ENCODE data around the gene STK25.

The STK25 gene

DNA sequence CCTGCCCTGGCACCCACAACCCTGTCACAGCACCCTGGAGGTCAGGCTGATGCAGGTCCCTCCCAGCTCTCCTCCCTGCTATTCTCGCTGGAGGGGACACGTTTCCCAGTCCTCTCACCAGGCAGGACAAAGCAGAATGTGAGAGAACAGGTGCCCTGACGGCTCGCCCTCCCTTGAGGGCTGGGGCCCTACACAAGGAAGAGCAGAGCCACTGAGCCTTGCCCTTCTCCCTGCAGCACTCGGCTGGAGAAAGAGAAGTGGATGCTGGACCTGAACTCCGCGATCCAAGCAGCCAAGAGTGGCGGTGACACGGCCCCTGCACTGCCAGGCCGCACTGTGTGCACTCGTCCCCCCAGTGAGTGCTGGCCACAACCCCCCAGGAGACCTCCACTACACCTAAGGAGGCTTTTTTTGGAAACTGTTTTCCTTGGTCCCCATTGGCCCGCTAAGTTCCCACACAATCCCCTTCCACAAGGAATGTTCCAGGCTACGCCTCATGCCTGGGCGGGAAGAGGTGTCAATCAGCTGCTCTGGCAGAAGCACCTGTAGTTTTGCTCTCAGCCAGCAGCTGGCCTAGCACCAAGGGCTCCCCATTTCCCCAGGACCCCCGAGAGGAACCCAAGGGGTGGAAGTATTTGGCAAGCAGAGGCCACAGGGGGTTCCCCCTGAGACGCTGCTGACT is 17.4 kb downstream of the STK25 start:
- TF ChIP-seq, protein P1, sequence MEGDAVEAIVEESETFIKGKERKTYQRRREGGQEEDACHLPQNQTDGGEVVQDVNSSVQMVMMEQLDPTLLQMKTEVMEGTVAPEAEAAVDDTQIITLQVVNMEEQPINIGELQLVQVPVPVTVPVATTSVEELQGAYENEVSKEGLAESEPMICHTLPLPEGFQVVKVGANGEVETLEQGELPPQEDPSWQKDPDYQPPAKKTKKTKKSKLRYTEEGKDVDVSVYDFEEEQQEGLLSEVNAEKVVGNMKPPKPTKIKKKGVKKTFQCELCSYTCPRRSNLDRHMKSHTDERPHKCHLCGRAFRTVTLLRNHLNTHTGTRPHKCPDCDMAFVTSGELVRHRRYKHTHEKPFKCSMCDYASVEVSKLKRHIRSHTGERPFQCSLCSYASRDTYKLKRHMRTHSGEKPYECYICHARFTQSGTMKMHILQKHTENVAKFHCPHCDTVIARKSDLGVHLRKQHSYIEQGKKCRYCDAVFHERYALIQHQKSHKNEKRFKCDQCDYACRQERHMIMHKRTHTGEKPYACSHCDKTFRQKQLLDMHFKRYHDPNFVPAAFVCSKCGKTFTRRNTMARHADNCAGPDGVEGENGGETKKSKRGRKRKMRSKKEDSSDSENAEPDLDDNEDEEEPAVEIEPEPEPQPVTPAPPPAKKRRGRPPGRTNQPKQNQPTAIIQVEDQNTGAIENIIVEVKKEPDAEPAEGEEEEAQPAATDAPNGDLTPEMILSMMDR (conservative IDR thresholded peaks at IDR 0.05; ENCODE audit: low read depth, low read length) = no peak
- DNase-seq (ENCODE audit: low read depth) = no peak

DNA sequence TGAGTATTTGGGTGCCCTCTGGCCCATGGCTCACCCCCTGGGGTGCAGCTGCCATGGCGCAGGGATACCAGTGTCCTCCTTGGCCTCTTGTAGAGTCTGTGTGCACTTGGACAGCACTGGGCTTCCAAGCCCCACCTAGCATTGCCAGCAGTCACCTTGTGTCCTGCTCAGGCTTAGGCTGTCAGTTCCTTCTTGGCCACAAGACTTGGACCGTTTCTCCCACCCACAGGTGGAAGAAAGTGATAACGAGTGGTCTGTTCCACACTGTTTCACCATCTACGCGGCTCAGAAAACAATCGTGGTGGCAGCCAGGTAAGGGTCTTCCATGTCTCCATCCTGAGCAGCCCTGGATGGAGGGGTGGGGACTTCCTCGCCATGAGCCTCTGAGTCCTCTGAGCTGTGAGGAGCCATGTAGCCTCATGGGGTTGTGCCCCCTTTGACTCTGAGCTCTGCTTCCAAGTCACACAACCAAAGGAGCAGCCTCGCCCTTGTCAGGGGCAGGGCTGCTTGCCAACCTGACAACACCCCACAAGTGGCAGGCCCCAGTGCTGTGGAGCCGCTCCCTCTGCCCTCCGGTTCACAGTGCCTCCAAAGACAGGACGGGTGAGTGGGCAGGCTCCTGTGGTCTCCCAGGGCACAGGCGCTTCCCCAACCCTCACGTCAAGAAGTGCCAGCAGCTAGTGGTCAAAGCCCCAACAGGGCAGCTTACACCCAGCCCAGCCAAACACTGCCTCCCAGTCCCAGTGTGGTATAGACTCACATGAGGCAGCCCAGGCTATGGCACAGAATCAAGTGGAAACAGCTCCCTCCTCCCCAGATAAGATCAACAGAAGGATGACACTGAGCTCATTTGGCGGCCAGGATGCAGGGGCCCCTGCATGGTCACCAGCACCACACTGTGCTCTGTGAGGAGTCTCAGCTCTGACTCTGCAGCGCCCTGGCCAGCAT is 18.4 kb downstream of the STK25 start:
- DNase-seq (ENCODE audit: low read depth) = no peak
- TF ChIP-seq, protein P1 (conservative IDR thresholded peaks at IDR 0.05; ENCODE audit: low read depth, low read length) = no peak
- no peak overlapping the region for H3K4me3 ChIP-seq (ENCODE audit: low read length)

More for the DNA sequence above, 17.4 kb downstream of the STK25 start:
- no peak overlapping the region for H3K4me3 ChIP-seq (ENCODE audit: low read length)

DNA sequence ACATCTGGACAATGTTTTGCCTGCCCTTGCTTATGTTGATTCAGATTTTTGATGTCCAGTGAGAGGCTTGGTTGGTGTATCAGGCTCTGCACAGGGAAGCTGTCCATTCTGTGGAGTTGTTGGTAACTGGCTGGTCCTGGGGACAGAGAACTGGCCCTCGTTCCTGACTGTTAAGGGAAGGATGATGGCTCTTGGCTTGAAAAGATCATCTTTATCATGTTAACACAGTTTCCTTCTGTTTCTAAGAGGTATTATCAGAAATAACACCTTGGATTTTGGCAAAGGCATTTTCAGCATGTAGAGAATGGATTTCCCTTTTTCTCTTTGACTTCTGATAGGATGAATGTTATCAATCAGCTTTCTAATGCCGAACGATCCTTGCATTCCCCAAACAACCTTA is 19.3 kb downstream of the STK25 start:
- no peak overlapping the region for H3K4me3 ChIP-seq (ENCODE audit: low read length)
- DNase-seq (ENCODE audit: low read depth) = no peak
- TF ChIP-seq, protein P1 (conservative IDR thresholded peaks at IDR 0.05; ENCODE audit: low read depth, low read length) = no peak

DNA sequence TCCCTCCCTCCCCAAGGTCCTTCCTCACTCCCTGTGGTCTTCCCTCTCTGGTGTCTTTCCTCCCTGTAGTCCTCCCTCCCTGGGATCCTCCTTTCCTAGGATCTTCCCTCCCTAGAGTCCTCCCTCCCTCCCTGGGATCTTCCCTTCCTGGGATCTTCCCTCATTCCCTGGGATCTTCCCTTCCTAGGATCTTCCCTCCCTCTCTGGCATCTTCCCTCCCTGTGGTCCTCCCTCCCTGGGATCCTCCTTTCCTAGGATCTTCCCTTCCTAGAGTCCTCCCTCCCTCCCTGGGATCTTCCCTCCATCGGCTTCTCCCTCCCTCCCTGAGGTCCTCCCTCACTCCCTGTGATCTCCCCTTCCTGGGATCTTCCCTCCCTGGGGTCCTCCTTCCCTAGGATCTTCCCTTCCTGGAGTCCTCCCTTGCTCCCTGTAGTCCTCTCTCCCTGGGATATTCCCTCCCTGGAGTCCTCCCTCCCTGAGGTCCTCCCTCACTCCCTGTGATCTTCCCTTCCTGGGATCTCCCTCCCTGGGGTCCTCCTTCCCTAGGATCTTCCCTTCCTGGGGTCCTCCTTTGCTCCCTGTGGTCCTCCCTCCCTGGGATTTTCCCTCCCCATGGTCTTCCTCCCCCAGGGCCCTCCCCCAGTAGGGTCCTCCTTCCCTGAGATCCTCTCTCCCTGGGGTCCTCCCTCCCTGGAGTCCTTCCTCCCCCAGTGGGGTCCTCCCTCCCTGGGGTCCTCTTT is 23.0 kb downstream of the STK25 start:
- H3K4me3 ChIP-seq (ENCODE audit: low read length) = no peak overlapping the region
- no peak for DNase-seq (ENCODE audit: low read depth)
- TF ChIP-seq, protein P1 (conservative IDR thresholded peaks at IDR 0.05; ENCODE audit: low read depth, low read length) = no peak

DNA sequence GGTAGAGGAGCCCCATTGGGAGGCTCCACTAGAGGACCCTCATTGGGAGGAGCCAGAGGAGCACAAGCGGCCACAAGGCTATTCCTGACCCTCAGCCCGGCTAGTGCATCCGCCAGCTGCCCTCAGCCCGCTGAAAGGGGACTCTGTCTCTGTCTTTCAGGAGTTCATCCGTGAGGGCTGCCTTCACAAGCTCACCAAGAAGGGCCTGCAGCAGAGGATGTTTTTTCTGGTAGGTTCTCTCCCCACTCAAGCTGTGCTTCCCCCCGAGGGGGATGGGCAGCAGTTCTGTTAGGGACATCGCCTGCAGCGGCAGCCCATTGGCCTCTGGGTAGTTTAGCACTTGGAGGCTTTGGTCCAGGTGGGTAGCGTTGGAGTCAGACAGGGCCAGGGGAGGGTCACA is 25.1 kb downstream of the STK25 start:
- H3K4me3 ChIP-seq (ENCODE audit: low read length) = no peak overlapping the region
- TF ChIP-seq, protein P1 (conservative IDR thresholded peaks at IDR 0.05; ENCODE audit: low read depth, low read length) = no peak
- no peak for DNase-seq (ENCODE audit: low read depth)

DNA sequence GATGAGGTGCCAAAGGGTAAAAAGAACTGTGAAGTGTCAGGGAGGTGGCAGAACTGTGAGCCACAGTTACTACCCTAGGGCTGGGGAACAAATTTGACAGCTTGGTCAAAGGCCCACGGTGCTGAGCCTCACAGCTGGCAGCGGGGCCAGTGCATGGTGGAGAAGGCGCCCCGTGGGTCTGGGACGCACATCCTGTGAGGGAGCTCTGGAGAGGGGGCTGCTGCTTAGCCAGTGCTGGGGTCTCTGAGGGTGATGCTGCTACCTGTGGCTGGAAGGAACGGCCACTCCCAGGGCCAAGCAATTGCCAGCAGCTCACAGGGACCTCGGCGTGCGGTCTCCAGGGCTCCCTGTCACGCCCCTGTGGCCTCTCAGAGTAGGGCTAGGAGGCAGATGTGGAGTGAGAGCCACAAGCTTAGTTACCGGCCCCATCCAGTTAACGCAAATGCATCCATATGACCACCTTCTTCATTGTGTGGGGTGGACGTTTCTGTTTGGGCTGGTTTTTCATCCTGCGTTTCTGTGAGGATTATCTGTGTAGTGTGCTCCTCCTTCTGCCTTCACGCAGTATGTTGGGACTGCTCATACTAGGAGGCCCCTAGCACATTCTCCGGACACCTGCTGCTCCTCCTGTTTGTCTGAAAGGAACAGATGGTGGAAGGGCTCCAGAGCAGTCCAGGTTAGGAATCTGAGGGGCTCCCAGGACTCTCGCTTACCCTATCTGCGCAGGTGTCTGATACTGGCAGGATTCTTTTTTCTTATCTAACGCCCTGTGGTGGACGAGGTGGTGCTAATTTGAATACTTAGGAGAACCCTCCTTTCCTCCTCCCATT is 26.0 kb downstream of the STK25 start:
- H3K4me3 ChIP-seq (ENCODE audit: low read length) = no peak overlapping the region
- no peak for DNase-seq (ENCODE audit: low read depth)
- TF ChIP-seq, protein P1 (conservative IDR thresholded peaks at IDR 0.05; ENCODE audit: low read depth, low read length) = no peak

Measured in retinal pigment epithelial cell (primary cell).